NCI-H1092 treated with DMSO at 0.1 percent for 48 hours (cell line): Measurements from ENCODE around the gene RAX2.
A peak's percentile ranks its signal among the peaks of the same experiment; 100 is the strongest.
"Not testable (repeated sequence)": the region's sequence is repeated elsewhere in the genome, so short reads cannot be mapped to it uniquely, and the experiment has no call there.

ENCODE experiments used
- DNase-seq: peaks from one replicate; lab custom pipeline; 2025; lab: John Stamatoyannopoulos, UW

The RAX2 gene

GRCh38 chr19:3778104-3778867 lies 6.3 kb upstream of the RAX2 start:
- DNase-seq, result no peak

DNA sequence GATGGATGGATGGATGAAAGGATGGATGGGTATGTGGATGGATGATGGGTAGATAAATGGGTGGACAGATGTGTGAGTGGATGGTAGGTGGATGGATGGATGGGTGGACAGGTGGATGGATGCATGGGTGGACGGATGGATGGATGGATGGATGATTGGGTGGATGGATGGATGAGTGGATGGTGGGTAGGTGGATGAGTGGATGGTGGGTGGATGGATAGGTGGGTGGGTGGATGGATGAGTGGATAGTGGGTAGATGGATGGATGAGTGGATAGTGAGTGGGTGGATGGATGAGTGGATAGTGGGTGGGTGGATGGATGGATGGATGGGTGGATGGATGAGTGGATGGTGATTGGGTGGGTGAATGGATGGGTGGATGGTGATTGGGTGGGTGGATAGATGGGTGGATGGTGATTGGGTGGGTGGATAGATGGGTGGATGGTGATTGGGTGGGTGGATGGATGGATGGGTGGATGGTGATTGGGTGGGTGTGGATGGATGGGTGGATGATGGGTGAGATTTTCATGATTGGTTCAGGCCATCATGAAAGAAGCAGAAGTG lies 4.5 kb upstream of the RAX2 start:
- no peak for DNase-seq

DNA sequence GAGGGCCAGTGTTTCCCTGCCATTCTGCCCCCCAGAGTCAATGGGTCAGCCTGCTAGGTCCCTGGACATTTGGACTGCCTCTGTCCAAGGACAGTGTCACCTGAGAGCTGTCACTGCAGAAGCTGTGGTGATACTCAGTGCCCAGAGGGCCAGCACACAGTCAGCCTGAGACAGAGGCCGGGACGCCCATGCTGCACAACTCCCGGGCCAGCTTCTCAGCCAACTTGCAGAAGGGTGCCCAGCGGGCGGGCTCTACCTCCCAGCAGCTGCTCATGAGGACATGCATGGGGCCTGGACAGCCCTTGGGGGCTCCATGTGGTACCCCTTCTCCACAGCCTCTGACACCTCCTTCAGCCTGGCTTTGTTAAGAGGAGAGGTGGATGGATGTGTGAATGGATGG lies 3.8 kb upstream of the RAX2 start:
- DNase-seq, result no peak

DNA sequence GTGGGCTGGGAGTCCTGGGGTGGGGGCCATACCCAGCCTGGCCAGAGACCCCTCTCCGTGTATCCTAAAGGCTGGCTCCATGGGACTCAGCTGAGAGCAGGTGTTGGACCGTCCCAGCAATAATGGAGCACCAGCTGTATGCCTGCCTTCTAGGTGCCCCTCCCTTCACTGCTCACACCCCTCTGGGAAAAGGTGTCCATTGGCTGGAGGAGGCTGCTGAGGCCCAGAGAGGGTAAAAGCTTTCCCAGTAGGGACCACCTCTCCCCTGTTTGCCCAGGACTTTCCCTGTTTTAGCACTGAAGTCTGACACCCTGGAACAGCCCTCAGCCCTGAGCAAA lies 3.3 kb upstream of the RAX2 start:
- DNase-seq, result no peak

DNA sequence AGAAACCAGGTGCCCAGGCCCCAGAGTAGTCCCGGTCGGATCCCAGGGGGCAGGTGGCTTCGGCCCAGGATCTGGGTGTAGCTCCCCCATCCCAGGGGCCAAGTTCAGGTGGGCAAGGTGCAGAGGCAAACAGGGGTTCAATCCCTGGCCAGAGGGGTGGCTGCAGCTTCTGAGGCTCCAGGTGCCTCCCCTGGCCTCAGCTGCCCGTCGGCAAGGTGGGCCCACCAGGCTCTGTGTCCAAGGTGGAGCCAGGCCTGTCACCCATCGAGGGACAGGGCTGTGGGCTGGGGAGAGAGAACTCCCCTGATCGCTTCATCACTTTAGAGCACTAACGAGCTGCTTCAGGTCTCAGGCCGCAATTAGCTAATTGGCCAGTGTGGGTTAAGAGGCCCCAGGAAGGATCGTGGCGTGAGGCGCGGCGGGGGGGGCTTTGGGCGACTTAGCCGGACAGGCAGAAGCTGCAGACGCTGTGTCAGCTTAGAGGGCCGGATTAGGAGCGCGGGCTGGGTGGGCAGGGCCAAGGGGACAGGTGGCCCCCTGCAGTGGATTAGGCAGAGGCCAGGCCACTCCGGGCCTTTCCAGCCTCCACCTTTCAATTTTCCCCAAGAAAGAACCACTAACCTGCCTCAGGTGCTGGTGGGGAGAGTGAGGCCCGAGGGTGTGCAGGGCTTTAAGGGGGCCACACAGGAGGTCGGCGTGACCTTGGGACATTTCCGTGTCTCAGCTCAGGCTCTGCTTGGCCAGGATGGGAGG lies 2.8 kb upstream of the RAX2 start:
- no peak for DNase-seq

- DNase-seq, result no peak
Measured at GRCh38 chr19:3773814-3774515, 1.9 kb upstream of the RAX2 start.

- no peak for DNase-seq
Measured at GRCh38 chr19:3771000-3771905, 775 bp downstream of the RAX2 start.

GRCh38 chr19:3770136-3770999 lies 1.7 kb downstream of the RAX2 start:
- DNase-seq, result no peak

DNA sequence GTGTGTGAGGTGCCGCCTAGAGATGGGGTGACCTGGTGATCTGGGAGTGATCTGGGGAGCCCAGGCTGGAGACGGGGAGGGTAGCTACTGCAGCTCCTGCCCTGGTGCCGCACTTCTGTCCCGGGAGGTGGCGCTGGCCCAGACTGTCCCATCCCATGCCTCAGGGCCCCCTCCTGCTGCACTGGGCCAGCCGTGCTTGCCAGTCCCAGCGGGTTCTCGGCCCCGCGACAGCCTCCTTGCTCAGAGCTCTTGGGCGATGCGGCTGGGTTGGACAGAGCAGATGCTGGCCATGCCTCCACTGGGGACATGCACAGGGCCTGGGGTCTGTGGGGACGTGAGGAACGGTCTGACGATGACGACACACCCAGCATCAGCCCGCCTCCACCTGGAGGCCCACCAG lies 2.5 kb downstream of the RAX2 start:
- no peak for DNase-seq

GRCh38 chr19:3768748-3769099 lies 3.3 kb downstream of the RAX2 start:
- no peak for DNase-seq

DNA sequence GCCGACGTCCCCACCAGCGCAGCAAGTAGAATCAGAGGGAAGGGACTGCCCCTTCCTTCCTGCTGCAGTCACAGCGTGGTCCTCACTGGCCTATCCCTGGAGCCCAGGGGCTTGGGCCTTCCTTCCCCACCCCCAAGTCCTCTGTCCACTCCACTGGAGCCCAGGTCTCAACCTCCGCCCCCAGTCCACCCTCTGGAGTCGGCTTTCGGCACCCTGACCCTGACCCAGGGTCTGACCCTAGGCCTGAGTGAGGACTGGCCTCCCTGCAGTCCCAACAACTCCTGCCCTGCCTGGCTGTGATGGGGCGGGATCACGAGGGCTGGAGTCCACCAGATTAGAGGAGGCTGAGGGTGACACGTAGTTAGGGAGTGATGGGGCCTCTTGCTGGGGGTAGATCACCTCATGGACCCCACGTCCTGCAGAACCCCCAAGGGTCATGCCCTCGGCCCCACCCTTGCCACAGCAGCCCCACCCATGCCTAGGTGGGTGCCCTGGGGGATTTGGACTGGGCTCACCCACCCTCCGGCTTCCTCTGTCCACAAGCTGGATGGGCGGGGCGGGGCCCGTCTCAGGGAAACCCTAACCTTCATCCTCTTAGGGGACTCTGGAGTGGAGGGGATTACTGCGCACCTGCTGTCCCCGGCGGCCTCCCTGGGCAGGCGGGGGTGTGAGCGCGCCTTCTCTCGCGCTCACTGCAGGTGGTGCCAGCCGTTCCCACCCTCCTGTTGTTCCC lies 3.8 kb downstream of the RAX2 start:
- no peak for DNase-seq

DNA sequence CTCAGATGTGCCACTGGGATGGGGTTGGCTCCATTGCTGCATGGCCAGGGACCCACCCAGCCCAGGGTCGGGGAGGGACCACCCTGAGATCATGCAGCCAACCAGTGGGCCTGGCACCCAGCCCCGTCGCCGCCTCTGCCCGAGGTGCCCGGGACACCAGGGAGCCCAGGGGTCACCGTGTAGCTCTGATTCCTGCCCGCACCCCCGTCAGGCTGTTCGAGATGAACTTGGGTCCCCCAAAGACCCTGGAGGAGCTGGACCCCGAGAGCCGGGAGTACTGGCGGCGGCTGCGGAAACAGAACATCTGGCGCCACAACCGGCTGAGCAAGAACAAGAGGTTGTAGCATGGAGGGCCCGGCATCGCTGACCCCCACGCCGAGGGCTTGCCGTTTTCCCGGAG lies 5.0 kb downstream of the RAX2 start:
- no peak for DNase-seq

GRCh38 chr19:3766520-3766919 lies 5.5 kb downstream of the RAX2 start:
- DNase-seq, result no peak

DNA sequence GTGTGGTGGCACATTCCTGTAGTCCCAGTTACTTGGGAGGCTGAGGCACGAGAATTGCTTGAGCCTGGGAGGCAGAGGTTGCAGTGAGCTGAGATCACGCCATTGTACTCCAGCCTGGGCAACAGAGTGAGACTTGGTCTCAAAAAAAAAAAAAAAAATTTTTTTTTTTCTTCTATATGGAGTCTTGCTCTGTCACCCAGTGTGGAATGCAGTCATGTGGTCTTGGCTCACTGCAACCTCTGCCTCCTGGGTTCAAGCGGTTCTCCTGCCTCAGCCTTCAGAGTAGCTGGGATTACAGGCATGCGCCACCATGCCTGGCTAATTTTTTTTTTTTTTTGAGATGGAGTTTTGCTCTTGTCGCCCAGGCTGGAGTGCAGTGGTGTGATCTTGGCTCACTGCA lies 6.3 kb downstream of the RAX2 start:
- DNase-seq, result not testable (repeated sequence)

- no peak for DNase-seq
Measured at GRCh38 chr19:3765121-3765520, 6.9 kb downstream of the RAX2 start.

DNA sequence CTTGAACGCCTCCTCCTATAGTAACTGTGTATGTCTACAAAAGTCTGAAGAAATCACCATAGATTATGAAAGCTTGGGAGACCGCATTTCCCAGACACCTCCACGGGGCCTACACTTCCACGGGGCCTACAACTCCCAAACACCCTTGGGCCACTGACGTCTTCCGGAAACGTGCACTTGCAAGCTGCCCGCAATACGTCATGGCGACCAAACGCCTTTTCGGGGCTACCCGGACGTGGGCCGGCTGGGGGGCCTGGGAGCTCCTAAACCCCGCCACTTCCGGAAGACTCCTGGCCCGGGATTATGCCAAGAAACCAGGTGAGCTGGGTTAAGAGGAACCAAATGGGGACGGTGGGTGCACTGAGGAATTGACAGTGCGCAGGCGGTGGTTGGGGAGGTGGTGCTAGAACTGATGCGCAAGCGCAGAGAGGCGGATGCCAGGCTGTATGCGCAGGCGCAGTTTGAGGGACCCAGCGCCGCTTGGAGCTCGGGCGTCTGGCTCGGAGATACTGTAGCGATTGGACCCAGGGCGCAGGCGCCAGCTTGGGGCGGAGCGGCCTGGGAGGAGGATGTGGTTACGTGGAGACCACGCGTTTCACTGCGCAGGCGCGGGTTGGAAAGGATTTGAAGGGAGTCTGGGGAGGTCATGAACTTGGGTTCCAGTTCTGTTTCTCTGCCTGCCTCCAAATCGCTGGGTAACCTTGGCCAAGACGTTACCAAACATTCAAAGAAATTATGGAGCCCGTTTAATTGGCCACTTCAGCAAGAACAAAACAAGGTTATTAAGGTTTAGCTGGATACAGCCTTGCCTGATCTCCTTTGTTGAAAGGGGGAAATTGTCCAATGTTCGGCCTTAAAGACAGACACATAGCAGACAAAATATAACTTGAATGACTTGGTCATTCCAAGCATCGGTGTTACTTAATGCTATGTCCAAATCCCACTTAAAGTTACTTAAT lies 9.2 kb downstream of the RAX2 start, which contains the start of gene MRPL54:
TSS of gene MRPL54 (plus strand) at position 182 of the 959 bp plus-strand sequence. CDS start at position 201, 19 bp downstream.
- DNase-seq, result peak; percentile 99

GRCh38 chr19:3762130-3762473 lies 9.9 kb downstream of the RAX2 start:
- no peak for DNase-seq

DNA sequence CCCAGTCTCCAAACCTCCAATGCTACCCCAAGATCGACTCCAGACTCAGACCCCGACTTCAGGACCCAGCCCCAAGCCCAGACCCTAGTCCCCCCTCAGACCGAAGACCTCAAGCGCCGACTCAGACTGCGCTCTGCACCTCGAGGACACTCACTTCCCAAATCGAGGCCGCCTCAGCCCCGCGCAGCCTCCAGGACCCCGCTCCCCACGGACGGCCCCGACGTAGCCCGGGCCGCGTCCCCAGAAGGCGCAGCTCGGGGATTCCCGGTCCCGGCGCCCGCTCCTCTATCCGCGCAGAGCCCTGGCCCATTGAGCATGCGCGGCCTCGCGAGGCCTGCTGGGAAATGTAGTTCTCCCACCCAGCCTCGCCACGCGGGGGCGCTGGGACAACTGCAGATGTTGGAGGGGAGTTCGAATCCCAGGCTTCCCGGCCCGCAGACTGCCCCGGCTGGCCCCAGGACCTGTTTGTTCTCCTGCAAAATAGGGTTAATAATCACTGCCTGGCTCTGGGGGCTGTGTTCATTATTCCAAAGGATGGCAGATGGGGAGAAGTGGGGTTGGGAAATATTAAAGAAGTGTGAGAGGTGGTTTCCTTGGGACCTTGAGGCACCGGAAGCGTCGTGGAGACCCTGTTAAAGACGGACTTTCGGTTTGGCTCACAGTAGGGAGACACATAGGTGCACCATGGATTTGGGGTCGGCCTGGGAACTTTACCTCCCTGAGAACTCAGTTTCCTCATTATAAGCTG lies 10.5 kb downstream of the RAX2 start, which contains the start of gene APBA3:
TSS of gene APBA3 (minus strand) at position 311 of the 748 bp plus-strand sequence. CDS start 1,428 bp downstream, outside the sequence.
- DNase-seq, result peak; percentile 76
